HG02938 (cell line): ENCODE measurements around the gene TOMM22.

Source experiments
- ATAC-seq: cut with Tn5 transposase; IDR thresholded peaks from one replicate; pipeline ENCODE4 v1.9.1; 2021; ENCODE audit warnings: mild to moderate bottlenecking, moderate library complexity; ENCODE audit not compliant: unreplicated experiment

TOMM22 gene

DNA sequence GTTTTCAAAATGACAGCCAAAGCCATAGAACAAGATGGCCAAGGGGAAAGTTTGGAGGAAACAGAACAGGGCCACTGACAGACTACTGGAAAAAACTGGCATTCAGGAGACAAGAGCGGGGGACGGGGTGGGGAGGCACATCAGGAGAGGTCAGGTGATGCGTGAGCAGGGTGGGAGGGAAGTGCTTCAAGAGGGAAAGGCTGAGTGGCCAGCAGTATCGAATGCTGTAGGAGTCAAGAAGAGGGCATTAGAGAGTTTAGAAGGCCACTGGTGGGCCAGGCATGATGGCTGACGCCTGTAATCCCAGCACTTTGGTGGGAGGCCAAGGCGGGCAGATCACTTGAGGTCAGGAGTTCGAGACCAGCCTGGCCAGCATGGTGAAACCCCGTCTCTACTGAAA, 32.2 kb downstream of the TOMM22 start:
- ATAC-seq: no peak

DNA sequence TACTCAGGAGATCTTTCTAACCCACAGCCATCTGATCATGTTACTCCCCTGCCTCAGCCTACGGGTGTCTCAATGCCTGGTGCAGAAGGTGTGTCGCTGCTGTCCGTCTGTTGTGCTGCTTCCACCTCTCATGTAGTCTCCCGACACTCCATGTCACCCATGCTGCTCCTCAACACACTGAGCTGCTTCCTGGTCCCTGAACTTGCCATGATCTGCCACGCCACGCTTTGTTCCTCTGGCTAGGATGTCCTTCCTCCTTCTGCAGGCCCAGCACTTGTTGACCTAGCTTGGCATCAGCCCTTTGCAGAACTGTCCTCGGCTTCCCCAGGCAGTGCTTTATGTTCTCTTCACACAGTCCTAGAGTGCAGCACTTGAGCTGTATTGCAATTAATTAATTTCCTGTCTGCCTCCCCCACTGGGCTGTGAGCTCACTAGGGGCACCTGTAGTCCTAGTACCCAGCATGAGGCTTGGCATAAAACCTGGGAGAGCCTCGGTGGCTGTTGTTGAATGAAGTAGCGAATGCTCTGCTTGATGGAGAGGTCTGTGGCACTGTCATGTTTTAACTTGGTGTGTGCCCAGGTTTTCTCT, 33.5 kb downstream of the TOMM22 start:
- no peak for ATAC-seq

GRCh38 chr22:38715852-38716251, 34.1 kb downstream of the TOMM22 start:
- ATAC-seq: no peak

- ATAC-seq: no peak
Measured at GRCh38 chr22:38716271-38716670, 34.5 kb downstream of the TOMM22 start.

GRCh38 chr22:38716826-38717225, 35.1 kb downstream of the TOMM22 start:
- no peak for ATAC-seq

GRCh38 chr22:38717244-38717643, 35.5 kb downstream of the TOMM22 start:
- ATAC-seq: no peak

- ATAC-seq: no peak
Measured at GRCh38 chr22:38718414-38718813, 36.7 kb downstream of the TOMM22 start.

DNA sequence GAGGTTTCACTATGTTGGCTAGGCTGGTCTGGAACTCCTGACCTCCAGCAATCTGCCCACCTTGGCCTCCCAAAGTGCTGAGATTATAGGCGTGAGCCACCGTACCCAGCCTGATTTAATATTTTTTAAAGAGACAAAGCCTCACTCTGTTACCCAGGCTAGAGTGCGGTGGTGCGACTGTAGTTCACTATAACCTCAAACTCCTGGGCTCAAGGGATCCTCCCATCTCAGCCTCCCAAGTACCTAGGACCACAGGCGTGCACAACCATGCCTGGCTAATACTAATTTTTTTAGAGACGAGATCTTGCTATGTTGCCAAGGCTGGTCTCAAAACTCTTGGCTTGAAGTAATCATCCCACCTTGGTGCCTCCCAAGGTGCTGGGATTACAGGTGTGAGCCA, 37.4 kb downstream of the TOMM22 start:
- no peak for ATAC-seq

- ATAC-seq: no peak
Measured at GRCh38 chr22:38720350-38720749, 38.6 kb downstream of the TOMM22 start.

DNA sequence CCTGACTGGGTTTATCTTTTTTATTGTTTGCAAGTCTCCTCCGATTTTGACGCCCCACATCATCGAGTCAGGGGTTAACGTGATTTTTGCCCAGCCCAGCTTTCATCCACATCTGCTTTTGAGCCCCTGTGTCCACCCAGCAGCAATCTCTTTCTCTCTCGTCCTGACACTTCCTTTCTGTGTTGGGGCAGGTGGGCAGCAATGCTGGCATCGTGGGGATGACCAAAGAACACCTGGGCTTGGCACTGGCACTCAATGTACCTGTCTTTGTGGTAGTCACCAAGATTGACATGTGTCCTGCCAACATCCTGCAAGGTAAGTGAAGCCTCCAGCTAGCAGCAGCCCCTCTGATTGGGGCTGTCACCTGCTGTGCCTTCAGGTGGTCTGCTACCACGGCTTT, 39.8 kb downstream of the TOMM22 start:
- ATAC-seq: no peak

DNA sequence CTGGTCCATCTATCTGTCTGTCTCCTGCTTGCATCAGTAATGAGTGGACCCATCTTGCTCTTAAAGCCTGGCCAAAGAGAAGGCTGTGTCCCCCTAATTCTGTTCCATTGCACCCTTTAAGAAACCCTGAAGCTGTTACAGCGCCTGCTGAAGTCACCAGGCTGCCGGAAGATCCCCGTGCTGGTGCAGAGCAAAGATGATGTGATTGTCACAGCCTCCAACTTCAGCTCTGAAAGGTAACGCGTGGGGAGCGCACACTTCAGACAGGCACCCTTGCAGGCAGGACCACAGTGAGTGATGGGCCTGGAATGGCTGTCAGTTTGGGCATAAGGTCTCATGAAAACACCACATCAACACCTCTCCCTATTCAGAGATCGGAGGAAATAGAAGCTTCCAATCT, 42.4 kb downstream of the TOMM22 start:
- no peak for ATAC-seq

DNA sequence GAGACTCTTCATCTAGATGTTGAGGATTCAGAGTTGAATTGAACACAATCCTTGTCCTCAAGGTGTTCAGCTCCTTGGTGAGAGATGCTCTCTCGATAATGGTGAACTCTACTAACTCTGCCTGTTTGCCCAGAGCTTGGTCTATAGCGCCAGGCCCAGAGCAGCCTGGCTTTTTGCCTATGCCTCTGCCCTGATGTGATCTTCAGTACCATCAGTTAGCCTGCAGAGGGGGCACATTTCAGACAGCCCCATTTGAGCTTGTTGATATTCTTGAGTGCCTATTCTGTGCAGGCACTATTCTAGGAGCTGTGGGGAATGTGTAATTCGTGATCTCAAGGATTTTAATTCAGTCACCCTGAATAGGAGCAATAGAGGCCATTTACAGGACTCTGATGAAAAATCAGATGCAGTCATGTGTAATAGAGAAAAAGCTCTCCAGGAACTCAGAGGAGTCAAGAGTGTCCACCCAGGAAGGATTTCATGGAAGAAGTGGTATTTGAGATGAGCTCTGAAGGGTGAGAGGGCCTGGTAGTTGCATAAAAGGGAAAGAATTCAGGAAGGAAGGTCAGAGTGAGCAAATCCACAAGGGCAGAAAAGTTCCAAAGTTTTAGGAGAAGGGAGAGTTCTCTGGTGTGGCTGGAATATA, 43.3 kb downstream of the TOMM22 start:
- no peak for ATAC-seq

DNA sequence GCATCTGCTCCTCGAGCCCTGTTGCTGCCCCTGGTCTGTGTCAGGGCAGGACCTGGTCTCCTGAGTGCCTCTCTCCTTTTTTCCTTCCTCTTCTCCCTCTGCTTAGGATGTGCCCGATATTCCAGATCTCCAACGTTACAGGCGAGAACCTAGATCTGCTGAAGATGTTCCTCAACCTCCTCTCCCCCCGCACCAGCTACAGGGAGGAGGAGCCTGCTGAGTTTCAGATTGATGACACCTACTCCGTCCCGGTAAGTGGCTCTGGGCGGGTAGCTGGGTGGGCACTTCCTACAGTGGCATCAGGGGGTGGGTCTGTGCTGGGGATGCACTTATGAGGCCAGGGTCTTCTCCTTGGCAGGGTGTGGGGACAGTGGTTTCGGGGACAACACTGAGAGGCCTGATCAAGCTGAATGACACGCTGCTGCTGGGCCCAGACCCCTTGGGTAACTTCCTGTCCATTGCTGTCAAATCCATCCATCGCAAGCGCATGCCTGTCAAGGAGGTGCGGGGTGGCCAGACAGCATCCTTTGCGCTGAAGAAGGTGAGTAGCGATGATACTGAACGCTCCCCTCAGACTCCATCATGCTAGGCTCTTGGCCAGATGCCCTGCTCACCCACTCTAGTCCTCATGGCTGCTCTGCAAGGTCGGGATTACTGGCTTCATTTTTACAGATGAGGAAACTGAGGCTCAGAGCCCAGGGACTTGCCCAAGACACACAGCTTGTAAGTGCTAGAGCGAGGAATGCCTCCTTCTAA, 44.3 kb downstream of the TOMM22 start:
- no peak for ATAC-seq

DNA sequence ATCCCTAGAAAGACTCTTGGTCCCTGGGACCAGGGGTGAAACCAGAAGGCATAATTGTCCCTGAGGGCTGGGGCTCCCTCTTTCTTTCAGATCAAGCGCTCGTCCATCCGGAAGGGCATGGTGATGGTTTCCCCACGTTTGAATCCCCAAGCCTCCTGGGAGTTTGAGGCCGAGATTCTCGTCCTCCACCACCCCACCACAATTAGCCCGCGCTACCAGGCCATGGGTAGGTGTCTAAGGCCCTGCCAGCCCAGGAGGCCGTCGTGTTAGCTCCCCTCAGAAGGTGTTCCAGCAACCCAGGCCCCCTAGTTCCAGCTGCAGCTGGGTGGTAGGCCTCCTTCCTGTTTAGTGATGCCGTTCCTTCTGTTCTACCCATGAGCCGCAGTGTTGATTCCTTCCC, 45.4 kb downstream of the TOMM22 start:
- no peak for ATAC-seq

DNA sequence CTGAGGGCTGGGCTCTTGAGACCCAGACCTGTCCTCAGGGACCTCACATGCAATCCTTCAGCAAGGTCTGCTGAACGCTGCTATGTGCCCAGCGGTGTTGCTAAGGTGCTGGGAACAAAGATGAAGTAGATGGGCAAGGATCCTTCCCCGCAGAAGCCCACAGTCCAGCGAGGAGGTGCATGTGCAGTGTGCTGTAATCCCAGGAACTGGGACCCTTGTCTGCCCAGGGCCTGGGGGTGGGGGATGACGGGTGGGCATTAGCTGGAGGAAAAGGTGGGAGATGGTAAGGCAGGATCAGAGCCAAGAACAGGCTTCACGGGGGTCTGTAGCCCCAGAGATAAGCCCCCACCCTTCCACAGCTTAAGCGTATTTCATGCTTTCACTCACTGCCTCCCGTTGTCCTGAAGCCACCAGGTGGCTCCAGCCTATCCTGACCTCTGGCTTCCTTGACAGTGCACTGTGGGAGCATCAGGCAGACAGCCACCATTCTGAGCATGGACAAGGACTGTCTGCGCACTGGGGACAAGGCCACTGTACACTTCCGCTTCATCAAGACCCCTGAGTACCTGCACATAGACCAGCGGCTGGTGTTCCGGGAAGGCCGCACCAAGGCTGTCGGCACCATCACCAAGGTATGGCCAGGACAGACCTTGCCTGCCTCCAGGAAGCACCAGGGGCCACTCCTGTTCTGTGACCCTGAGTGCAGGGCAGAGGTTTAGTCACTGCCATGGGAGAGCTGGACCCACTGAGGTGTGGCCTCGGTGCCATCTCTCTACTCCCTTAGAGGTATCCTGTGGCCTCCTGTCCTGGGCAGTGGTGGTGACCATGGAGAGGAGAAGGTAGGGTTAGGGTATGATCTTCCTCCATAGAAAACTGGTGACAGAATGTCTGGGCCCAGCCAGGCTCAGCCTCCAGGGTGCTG, 46.0 kb downstream of the TOMM22 start:
- no peak for ATAC-seq

GRCh38 chr22:38728871-38729796, 47.4 kb downstream of the TOMM22 start:
- no peak for ATAC-seq

- no peak for ATAC-seq
Measured at GRCh38 chr22:38729946-38730345, 48.2 kb downstream of the TOMM22 start.

DNA sequence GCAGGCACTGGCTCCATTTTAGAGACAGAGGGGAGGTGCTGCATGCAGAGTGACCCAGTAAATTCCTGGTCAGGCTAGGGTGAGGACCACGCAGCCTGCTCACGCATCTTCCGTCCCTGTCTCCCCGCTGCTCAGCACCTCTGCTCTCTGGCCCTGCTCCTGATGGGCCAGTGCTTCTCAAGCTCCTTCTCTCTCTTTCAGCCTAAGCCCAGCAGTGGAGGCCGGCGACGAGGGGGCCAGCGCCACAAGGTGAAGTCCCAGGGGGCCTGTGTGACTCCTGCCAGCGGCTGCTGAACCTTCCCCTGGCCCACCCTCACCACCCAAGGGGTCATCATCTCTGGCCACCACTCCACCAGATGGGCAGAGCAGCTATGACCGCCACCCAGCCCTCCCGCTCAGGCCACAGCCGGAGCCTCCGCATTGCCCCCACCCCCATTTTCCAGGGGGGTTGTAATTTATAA, 48.7 kb downstream of the TOMM22 start:
- no peak for ATAC-seq

- ATAC-seq: no peak
Measured at GRCh38 chr22:38731703-38732161, 50.0 kb downstream of the TOMM22 start.

DNA sequence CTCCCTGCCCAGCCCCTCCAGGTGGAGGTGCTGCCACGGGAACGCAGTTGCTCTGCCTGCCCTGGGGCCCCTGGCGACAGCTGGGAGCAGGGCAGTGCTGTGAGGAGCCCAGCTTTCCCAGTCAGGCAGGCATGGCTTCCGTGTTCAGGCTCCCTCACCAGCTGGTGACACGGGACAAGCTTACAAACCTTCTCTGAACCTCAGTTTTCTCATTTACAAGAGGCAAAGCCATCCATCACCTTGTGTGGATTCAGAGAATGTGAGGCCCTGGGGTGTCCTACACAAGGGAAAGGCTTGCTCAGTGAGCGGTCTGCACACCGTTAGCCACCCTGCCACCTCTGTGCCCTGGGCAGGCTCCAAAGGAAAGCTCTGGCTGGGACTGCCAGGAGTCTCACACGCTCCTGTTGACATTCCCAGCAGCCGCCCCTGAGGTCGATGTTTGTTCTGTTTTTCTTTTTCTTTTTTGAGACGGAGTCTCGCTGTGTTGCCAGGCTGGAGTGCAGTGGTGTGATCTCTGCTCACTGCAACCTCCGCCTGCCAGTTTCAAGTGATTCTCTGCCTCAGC, 50.6 kb downstream of the TOMM22 start:
- ATAC-seq: no peak
